ENCODE data around the gene SETD1A. TPM values are rescaled to one million over a fixed set of nuclear protein-coding genes. Genes with fewer than 3 reads are reported as not detected.
"Not testable (repeated sequence)": the region's sequence is repeated elsewhere in the genome, so short reads cannot be mapped to it uniquely, and the experiment has no call there.

The SETD1A gene
- total RNA-seq, 2 experiments from 2014 or later, result 28.5 to 31.7 TPM

DNA sequence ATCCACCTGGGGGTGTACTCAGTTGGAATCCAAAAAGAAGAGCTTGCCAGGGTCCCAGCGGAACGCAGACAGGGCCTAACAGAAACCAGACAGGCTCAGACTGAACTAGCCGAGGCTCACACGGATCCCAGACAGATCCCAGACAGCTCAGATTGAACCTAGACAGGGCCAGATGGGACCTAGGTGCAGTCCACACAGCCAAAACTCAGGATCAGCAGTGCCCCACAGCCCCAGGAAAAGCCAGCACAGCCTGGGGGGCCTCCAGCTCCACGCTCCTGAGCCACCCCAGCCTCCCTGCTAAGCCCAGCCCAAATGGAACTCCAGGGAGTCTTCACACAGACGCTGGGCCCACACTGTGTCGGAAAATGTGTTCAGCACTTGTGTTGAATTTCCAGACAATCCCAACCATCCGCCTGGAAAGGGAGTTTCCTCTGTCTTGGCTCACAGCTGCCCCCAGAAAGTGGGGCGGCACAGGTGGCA, 45.3 kb downstream of the SETD1A start:
- no peak overlapping the region for H3K4me3 Mint-ChIP-seq
- no peak overlapping the region for H3K27ac Mint-ChIP-seq
- H3K27me3 Mint-ChIP-seq, result no peaks in the 10 kb centered on the region
- H3K9me3 Mint-ChIP-seq, result no peaks in the 10 kb centered on the region
- H3K4me1 Mint-ChIP-seq, result no peaks in the 10 kb centered on the region
- DNase-seq, result no peak
- no peaks in the 10 kb centered on the region for H3K36me3 Mint-ChIP-seq

- H3K36me3 Mint-ChIP-seq, result no peaks in the 10 kb centered on the region
- no peak overlapping the region for H3K27ac Mint-ChIP-seq
- H3K4me1 Mint-ChIP-seq, result peaks cover 3% of the 10 kb centered on the region
- H3K27me3 Mint-ChIP-seq, result no peaks in the 10 kb centered on the region
- no peaks in the 10 kb centered on the region for H3K9me3 Mint-ChIP-seq
- DNase-seq, result no peak
- H3K4me3 Mint-ChIP-seq, result no peak overlapping the region
Measured at GRCh38 chr16:31003744-31004143, 46.2 kb downstream of the SETD1A start.

GRCh38 chr16:31004658-31005057, 47.1 kb downstream of the SETD1A start:
- DNase-seq, result no peak
- Mint-ChIP-seq H3K4me1 (peaks cover 3% of the 10 kb centered on the region), H3K36me3 (no peaks in the 10 kb centered on the region), H3K27ac (no peak overlapping the region), H3K9me3 (no peaks in the 10 kb centered on the region), H3K27me3 (no peaks in the 10 kb centered on the region), H3K4me3 (no peak overlapping the region)

- Mint-ChIP-seq H3K27me3 (no peaks in the 10 kb centered on the region), H3K4me3 (no peak overlapping the region), H3K4me1 (peaks cover 7% of the 10 kb centered on the region), H3K27ac (no peak overlapping the region), H3K9me3 (no peaks in the 10 kb centered on the region), H3K36me3 (no peaks in the 10 kb centered on the region)
- DNase-seq, result no peak
Measured at GRCh38 chr16:31005350-31006085, 48.0 kb downstream of the SETD1A start.

GRCh38 chr16:31006086-31006385, 48.5 kb downstream of the SETD1A start:
- Mint-ChIP-seq H3K4me1 (peaks cover 7% of the 10 kb centered on the region), H3K27ac (no peak overlapping the region), H3K4me3 (no peak overlapping the region), H3K9me3 (no peaks in the 10 kb centered on the region), H3K27me3 (no peaks in the 10 kb centered on the region), H3K36me3 (no peaks in the 10 kb centered on the region)
- no peak for DNase-seq

- no peaks in the 10 kb centered on the region for H3K36me3 Mint-ChIP-seq
- peaks cover 7% of the 10 kb centered on the region for H3K4me1 Mint-ChIP-seq
- DNase-seq, result no peak
- H3K27ac Mint-ChIP-seq, result no peak overlapping the region
- H3K27me3 Mint-ChIP-seq, result peaks cover 5% of the 10 kb centered on the region
- H3K4me3 Mint-ChIP-seq, result no peak overlapping the region
- H3K9me3 Mint-ChIP-seq, result no peaks in the 10 kb centered on the region
Measured at GRCh38 chr16:31006589-31006988, 49.0 kb downstream of the SETD1A start.

- peaks cover 13% of the 10 kb centered on the region for H3K27me3 Mint-ChIP-seq
- no peak overlapping the region for H3K4me3 Mint-ChIP-seq
- peaks cover 7% of the 10 kb centered on the region for H3K4me1 Mint-ChIP-seq
- H3K36me3 Mint-ChIP-seq, result no peaks in the 10 kb centered on the region
- no peak overlapping the region for H3K27ac Mint-ChIP-seq
- DNase-seq, result no peak
- no peaks in the 10 kb centered on the region for H3K9me3 Mint-ChIP-seq
Measured at GRCh38 chr16:31007684-31008083, 50.1 kb downstream of the SETD1A start.

DNA sequence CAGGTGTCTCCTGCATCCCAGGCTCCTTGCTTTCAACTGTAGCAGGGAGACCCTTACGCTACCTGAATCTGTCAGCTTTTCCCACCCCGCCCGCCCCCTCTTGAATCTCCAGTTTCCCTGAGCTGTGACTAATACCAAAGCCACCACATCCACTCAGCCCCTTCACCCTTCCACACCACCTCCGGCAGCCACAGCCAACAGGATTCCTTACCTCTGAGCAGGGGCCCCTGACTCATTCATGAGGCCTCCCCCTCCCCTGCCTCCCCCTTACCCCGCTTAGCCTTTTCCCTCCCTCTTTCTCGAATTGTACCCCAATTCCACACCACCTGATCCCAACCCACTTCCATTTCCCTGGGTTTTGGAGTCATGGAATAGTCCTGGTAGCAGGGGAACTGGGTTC, 50.6 kb downstream of the SETD1A start:
- no peak overlapping the region for H3K4me3 Mint-ChIP-seq

GRCh38 chr16:31008551-31008950, 51.0 kb downstream of the SETD1A start:
- peaks cover 7% of the 10 kb centered on the region for H3K4me1 Mint-ChIP-seq
- no peaks in the 10 kb centered on the region for H3K36me3 Mint-ChIP-seq
- no peak overlapping the region for H3K4me3 Mint-ChIP-seq
- peaks cover 14% of the 10 kb centered on the region for H3K27me3 Mint-ChIP-seq
- H3K9me3 Mint-ChIP-seq, result no peaks in the 10 kb centered on the region
- H3K27ac Mint-ChIP-seq, result no peak overlapping the region
- no peak for DNase-seq

More for the DNA sequence above, 50.6 kb downstream of the SETD1A start:
- Mint-ChIP-seq H3K36me3 (no peaks in the 10 kb centered on the region), H3K9me3 (no peaks in the 10 kb centered on the region), H3K27ac (no peak overlapping the region), H3K4me1 (peaks cover 7% of the 10 kb centered on the region), H3K27me3 (peaks cover 13% of the 10 kb centered on the region)
- no peak for DNase-seq

DNA sequence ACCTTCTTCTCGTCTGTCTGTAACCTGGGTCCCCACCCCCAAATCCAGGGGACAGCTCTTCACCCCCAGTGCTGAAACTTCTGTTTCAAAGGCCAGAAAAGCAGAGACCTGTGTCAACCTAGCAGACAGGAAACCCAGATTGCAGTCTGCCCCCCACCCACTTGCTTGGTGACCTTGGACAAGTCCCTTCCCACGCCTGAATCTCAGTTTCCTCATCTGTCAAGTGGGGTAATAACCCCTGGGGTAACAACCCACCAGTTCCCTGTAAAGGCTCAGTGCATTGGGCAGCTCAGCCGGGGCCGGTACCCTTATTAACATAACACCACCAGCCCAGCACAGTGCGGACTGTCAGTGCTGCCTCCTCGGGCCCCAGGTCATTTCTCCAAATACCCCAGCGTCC, 51.6 kb downstream of the SETD1A start:
- Mint-ChIP-seq H3K36me3 (no peaks in the 10 kb centered on the region), H3K9me3 (no peaks in the 10 kb centered on the region), H3K4me1 (peaks cover 7% of the 10 kb centered on the region), H3K27ac (peak overlapping the region; percentile 26), H3K27me3 (peaks cover 17% of the 10 kb centered on the region), H3K4me3 (peak overlapping the region; percentile 19)
- no peak for DNase-seq

DNA sequence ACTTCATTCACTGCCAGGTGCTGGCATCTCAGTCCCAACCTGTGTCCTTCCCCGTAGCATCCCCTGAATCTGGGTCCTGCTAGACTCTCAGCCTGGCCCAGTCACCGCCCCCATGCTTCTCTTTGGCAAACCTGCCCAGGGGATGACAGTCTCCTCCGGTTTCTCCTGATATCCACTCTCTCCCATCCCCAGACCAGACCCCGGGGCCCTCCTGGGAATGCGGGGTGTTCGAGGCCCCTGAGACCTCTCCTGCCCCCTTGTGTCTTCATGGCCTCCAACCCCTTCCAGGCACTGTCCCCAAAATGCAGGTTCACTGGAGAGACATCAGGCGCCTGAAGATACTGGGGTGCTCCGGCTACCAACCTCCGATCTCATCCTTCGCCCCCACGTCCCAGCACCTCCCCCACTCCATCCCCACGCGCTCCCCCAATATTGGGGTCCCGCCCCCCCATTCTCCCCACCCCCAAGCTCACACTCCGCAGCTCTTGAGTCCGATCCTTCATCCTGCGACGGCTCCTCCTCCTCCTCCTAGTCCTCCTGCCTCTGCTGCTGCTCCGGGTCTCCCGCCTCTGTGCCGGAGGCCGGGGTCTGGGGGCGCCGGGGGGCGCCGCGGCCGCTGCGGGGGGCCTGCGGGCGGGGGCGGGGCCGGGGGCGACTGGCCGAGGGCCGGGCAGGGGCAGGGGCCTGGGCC, 52.5 kb downstream of the SETD1A start:
- Mint-ChIP-seq H3K36me3 (no peaks in the 10 kb centered on the region), H3K4me3 (peak overlapping the region; percentile 73), H3K9me3 (no peaks in the 10 kb centered on the region), H3K27ac (peak overlapping the region; percentile 0), H3K27me3 (peaks cover 21% of the 10 kb centered on the region), H3K4me1 (peaks cover 7% of the 10 kb centered on the region)
- no peak for DNase-seq

DNA sequence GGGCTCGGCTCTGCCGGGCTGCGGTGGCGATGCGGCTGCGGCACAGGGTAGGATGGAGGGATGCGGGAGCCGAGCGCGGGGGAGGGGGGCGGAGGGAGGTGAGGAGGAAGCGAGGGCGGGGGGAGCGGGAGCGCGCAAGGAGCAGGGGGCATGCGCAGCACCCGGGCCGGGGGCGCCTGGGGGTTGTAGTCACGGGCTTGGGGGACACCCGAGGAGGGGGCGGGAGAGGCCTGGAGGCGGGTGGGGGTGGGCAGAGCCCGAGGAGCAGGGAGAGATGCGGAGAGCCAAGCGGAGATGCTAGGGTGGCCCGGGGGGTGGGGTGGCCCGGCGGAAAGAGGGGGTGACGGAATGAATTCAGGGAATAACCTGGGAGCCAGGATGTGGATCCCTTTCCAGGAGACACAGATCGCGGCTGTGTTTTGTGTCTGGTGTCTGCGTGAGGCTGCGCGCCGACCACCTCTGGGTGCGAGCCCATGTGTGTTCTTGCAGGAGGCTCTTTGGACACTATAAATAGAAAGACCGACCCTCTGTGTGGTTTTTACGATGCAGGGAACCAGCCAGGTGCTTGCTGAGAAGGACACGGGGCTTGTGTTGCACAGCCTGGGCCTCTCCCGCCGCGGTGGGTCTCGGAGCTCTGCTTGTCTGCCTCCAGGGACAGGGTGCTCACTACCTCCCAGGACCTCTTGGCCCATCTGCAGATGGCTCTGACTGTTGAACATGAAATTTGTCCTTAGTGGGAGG, 53.2 kb downstream of the SETD1A start, which contains the start of gene STX1B:
Gene STX1B (minus strand): TSS at position 54 of the 741 bp plus-strand sequence. CDS start 242 bp downstream, outside the sequence.
- Mint-ChIP-seq H3K27ac (peak within 1 kb of the TSS; percentile 0), H3K4me3 (peak within 1 kb of the TSS; percentile 73), H3K27me3 (peaks cover 26% of the 10 kb centered on the region), H3K4me1 (peaks cover 7% of the 10 kb centered on the region), H3K36me3 (no peaks in the 10 kb centered on the region), H3K9me3 (no peaks in the 10 kb centered on the region)
- peak; percentile 51 for DNase-seq

DNA sequence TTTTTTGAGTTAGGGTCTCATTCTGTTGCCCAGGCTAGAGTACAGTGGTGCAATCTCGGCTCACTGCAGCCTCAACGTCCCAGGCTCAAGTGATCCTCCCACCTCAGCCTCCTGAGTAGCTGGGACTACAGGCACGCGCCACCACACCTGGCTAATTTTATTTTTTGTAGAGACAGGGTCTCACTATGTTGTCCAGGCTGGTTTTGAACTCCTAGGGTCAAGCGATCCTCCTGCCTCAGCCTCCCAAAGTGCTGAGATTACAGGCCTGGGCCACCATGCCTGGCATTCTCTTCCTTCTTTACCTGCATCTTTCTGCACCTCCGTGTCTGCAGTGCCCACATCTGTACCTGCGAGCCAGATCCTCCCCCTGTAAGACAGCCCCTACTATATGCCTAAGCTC, 54.3 kb downstream of the SETD1A start:
- peaks cover 30% of the 10 kb centered on the region for H3K27me3 Mint-ChIP-seq
- peak overlapping the region; percentile 72 for H3K4me3 Mint-ChIP-seq
- H3K36me3 Mint-ChIP-seq, DNase-seq, H3K9me3 Mint-ChIP-seq, H3K27ac Mint-ChIP-seq, H3K4me1 Mint-ChIP-seq: not testable (repeated sequence)

DNA sequence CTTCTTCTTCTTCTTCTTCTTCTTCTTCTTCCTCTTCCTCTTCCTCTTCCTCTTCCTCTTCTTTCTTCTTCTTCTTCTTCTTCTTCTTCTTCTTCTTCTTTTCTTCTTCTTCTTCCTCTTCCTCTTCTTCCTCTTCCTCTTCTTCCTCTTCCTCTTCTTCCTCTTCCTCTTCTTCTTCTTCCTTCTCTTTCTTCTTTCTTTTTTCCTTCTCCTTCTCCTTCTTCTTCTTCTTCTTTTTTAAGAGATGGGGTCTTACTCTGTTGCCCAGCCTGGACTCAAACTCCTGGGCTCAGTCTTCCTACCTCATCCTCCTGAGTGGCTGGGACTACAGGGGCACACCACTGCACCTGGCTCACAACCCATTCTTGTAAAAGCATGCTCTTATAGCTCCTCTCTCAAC, 55.7 kb downstream of the SETD1A start:
- H3K4me3 Mint-ChIP-seq, DNase-seq, H3K27ac Mint-ChIP-seq, H3K4me1 Mint-ChIP-seq, H3K9me3 Mint-ChIP-seq, H3K36me3 Mint-ChIP-seq: not testable (repeated sequence)
- H3K27me3 Mint-ChIP-seq, result peaks cover 30% of the 10 kb centered on the region

GRCh38 chr16:31016018-31016417, 58.5 kb downstream of the SETD1A start:
- no peak overlapping the region for H3K4me3 Mint-ChIP-seq
- no peaks in the 10 kb centered on the region for H3K36me3 Mint-ChIP-seq
- H3K27ac Mint-ChIP-seq, result no peak overlapping the region
- no peaks in the 10 kb centered on the region for H3K9me3 Mint-ChIP-seq
- peaks cover 30% of the 10 kb centered on the region for H3K27me3 Mint-ChIP-seq
- H3K4me1 Mint-ChIP-seq, result no peaks in the 10 kb centered on the region
- DNase-seq, result no peak

Measured in activated naive CD8-positive, alpha-beta T cell treated with anti-CD3 and anti-CD28 coated beads for 36 hours (primary cell).